HG02884 (cell line): ENCODE data around the gene HSD17B14.
"Not testable (repeated sequence)": the region's sequence is repeated elsewhere in the genome, so short reads cannot be mapped to it uniquely, and the experiment has no call there.

Experiments used
- ATAC-seq: cut with Tn5 transposase; IDR thresholded peaks from one replicate; pipeline ENCODE4 v1.9.1; 2021; ENCODE audit warnings: mild to moderate bottlenecking, moderate library complexity; ENCODE audit not compliant: unreplicated experiment

Gene HSD17B14

GRCh38 chr19:48768171-48768753 is 68.0 kb downstream of the HSD17B14 start:
- not testable (repeated sequence) for ATAC-seq

GRCh38 chr19:48765816-48766215 is 70.5 kb downstream of the HSD17B14 start:
- ATAC-seq, result not testable (repeated sequence)
